HG02981 (cell line): Measurements from ENCODE around the gene HAPLN3.

Experiments used
- ATAC-seq: cut with Tn5 transposase; IDR thresholded peaks from one replicate; pipeline ENCODE4 v1.9.1; 2021; ENCODE audit warnings: mild to moderate bottlenecking, moderate library complexity; ENCODE audit not compliant: unreplicated experiment

HAPLN3 gene

DNA sequence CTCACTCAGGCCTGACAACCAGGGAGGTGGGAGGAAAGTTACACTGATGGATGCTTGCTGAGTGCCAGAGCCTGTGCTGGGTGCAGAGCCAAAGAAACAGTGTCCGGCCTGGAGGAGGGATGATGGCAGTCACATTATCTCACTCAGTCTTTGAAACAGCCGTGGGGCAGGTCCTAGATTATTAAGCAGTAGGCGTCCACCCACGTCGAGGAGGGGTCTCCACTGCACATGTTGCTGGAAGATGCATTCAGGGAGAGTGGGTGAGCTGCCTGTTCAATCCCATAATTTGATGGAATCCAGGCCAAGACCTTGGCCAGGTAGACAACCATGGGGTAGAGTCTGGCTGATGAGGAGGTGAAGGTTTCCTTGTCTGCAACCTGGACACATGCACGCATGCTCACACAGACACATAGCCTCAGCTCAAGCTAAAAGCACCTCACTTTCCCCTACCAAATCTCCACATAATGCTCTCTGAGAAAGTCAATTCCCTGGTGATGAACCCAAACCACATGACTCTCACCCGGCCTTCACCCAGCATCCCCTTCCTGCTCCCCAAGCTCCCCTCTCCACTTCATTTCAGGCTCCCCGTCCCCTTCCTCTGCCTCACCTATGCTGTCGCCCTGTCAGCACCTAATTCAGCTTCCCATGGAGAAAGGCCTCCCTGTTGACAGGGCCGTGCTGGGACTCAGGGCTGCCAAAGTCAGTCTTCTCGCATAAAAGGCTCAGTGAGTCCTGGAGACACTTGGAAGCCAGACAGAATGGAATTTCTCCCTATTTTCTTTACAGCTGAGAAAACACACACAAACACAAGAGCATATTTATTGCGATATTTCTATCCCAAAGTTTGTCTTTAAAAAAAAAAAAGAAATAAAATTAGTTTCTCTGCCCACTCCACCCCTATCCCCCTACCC lies 62.3 kb downstream of the HAPLN3 start:
- no peak for ATAC-seq

DNA sequence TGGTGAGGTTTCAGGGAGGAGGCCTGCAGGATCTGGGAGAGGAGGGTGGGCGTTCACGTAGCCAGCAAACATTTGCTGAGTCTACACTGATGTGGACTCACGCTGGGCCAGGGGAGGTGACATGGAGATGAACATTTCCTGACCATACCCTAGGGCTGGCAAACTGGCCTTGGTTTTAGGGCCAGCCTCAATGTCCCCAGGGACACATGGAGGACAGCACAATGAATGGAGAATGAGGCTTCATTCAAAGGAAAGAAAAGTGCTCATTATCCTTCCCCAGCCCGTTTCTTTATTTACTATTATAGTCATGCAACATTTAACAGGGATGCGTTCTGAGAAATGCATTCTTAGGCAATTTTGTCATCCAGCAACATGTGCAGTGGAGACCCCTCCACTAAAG lies 65.3 kb downstream of the HAPLN3 start:
- ATAC-seq: no peak

DNA sequence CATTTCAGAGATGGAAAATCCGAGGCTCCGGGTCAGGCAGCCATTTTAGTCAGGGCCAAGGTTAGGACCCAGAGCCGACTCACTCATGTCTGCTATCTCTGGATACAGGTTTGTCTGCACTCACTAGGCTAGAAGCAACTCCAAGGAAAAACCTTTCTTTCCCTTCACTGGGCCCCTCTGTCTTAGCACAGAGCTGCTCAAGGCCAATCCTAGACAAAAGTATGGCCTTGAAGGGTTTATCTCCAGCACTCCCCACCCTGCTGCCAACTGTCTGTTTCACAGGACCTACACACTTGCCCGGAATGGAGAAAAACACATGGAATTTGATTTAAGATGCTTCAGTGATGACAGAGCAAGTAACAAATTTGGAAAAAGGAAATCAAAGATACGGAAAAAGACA lies 66.6 kb downstream of the HAPLN3 start:
- ATAC-seq: no peak
